NCI-H526 (cell line): Measurements from ENCODE around the gene GABRB3.

Experiments
- DNase-seq, 2 experiments: peaks; one replicate each; lab custom pipeline; 2025; lab: John Stamatoyannopoulos, UW

Gene GABRB3

GRCh38 chr15:26676115-26676514 is 96.8 kb downstream of the GABRB3 start:
- DNase-seq = no peak

GRCh38 chr15:26674467-26674866 is 98.4 kb downstream of the GABRB3 start:
- DNase-seq = no peak

- DNase-seq = no peak
Measured at GRCh38 chr15:26673445-26673844, 99.4 kb downstream of the GABRB3 start.

- no peak for DNase-seq
Measured at GRCh38 chr15:26670116-26670515, 102.8 kb downstream of the GABRB3 start.

GRCh38 chr15:26667222-26667988 is 105.5 kb downstream of the GABRB3 start:
- no peak for DNase-seq

- peak in 1 of 2 experiments; percentile 33 for DNase-seq
Measured at GRCh38 chr15:26665957-26666791, 106.7 kb downstream of the GABRB3 start.

- no peak for DNase-seq
Measured at GRCh38 chr15:26662283-26662682, 110.6 kb downstream of the GABRB3 start.

GRCh38 chr15:26661748-26662147 is 111.1 kb downstream of the GABRB3 start:
- DNase-seq = no peak

- DNase-seq = no peak
Measured at GRCh38 chr15:26661107-26661506, 111.8 kb downstream of the GABRB3 start.

GRCh38 chr15:26660241-26660640 is 112.6 kb downstream of the GABRB3 start:
- no peak for DNase-seq

GRCh38 chr15:26658290-26658689 is 114.6 kb downstream of the GABRB3 start:
- no peak for DNase-seq

- DNase-seq = no peak
Measured at GRCh38 chr15:26656080-26656479, 116.8 kb downstream of the GABRB3 start.

- DNase-seq = no peak
Measured at GRCh38 chr15:26651909-26652308, 121.0 kb downstream of the GABRB3 start.

GRCh38 chr15:26648676-26649075 is 124.2 kb downstream of the GABRB3 start:
- DNase-seq = no peak

- DNase-seq = no peak
Measured at GRCh38 chr15:26644948-26645347, 127.9 kb downstream of the GABRB3 start.

GRCh38 chr15:26641144-26641543 is 131.7 kb downstream of the GABRB3 start:
- no peak for DNase-seq

GRCh38 chr15:26640601-26641000 is 132.3 kb downstream of the GABRB3 start:
- DNase-seq = no peak

- no peak for DNase-seq
Measured at GRCh38 chr15:26639966-26640365, 132.9 kb downstream of the GABRB3 start.

- DNase-seq = no peak
Measured at GRCh38 chr15:26635614-26636013, 137.3 kb downstream of the GABRB3 start.

- DNase-seq = no peak
Measured at GRCh38 chr15:26635105-26635504, 137.8 kb downstream of the GABRB3 start.

GRCh38 chr15:26634319-26634718 is 138.5 kb downstream of the GABRB3 start:
- DNase-seq = no peak

GRCh38 chr15:26632500-26632899 is 140.4 kb downstream of the GABRB3 start:
- no peak for DNase-seq

GRCh38 chr15:26631894-26632293 is 141.0 kb downstream of the GABRB3 start:
- DNase-seq = no peak
